ENCODE results near the gene CNIH3. TPM values are rescaled to one million over a fixed set of nuclear protein-coding genes. Genes with fewer than 3 reads are reported as not detected.

Gene CNIH3
- total and polyA plus RNA-seq, 10 of the 15 experiments (the other 5 are each of a cell fraction or from before 2014, with no cell fraction given): 0.77 to 5.8 (median 1.8) TPM

DNA sequence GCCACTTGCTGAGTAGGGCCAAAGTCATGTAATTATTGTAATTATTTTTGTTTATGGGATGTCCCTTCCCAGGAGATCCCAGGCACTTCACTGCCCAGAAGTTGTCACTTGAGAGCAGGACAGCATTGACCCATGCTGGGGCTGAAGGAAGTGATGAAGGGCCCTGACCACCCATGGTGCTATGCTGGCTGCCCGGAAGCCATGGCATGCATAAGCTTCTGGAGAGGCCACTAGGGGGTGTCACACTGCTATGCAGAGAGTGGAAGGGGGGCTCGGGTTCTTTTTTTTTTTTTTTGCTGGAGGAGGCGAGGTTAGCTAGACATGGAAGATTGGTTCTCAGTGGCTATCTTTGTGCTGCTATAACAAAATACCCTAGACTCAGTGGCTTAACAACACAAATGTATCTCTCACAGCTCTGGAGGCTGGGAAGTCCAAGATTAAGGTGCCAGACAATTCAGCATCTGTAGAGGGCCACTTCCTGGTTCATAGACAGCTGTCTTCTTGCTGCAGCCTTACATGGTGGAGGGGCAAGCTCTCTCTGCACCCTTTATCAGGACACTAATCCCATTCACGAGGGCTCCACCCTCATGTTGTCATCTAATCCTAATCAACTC lies 84.9 kb downstream of the CNIH3 start:
- SMC1A ChIA-PET (ENCODE audit: uncharacterized antibody, unreplicated experiment): interaction anchor here (0.6 to 7.5 kb wide), 23 partner anchors 8 to 222 kb away, joined by 3 to 96 read pairs (median 4); no protein-coding TSS in a partner anchor
- intact Hi-C loops (cut with micrococcal nuclease; ENCODE audit: unreplicated experiment): loop anchor here (1.0 kb wide), 1 partner anchor 150 kb away; no protein-coding TSS in a partner anchor
- RAD21 ChIA-PET (ENCODE audit: unreplicated experiment): interaction anchor here (0.7 to 4.1 kb wide), 10 partner anchors 22 to 1003 kb away, joined by 3 to 61 read pairs (median 4); no protein-coding TSS in a partner anchor
- POLR2A ChIA-PET: no interaction called here
- no peaks in the 10 kb centered on the region for H3K27me3 ChIP-seq (replicated peaks in 1 of 2; ENCODE audit: control insufficient read depth in 2 of 2, insufficient read depth in 2 of 2, low read length in 1 of 2)
- H3K4me3 ChIP-seq: no peak overlapping the region
- FAIRE-seq (no peak), ATAC-seq (peak; percentile 89), DNase-seq (ENCODE audit: low read depth, low spot score) (peak; percentile 9)
- no peak overlapping the region for H3K4me2 ChIP-seq (ENCODE audit: control insufficient read depth, insufficient read depth)
- H3K36me3 ChIP-seq (ENCODE audit: control insufficient read depth in 2 of 2, insufficient read depth in 2 of 2, low read length in 1 of 2): no peaks in the 10 kb centered on the region
- H3K79me2 ChIP-seq (ENCODE audit: control insufficient read depth, insufficient read depth, low read length): no peaks in the 10 kb centered on the region
- no peaks in the 10 kb centered on the region; the same call in 2 of the 3 replicates for H3K9me3 ChIP-seq (replicated peaks; ENCODE audit: control insufficient read depth, insufficient read depth, low read length)
- BruUV-seq (replicated peaks): no TSS peak
- 14% methylated on average over 4 of the region's 4 CpGs for WGBS (ENCODE audit: insufficient coverage, insufficient replicate concordance, low lambda C conversion rate, missing lambda C conversion rate)
- H3K9ac ChIP-seq (ENCODE audit: control insufficient read depth, insufficient read depth, low read length): no peak overlapping the region
- no peak overlapping the region for H3K27ac ChIP-seq (ENCODE audit: control insufficient read depth, insufficient read depth)
- H4K20me1 ChIP-seq (ENCODE audit: control insufficient read depth, insufficient read depth): no peaks in the 10 kb centered on the region
- no peaks in the 10 kb centered on the region for H3K4me1 ChIP-seq (ENCODE audit: control insufficient read depth, insufficient read depth, low read length)
- CTCF ChIA-PET: interaction anchor here (0.7 to 5.8 kb wide), 30 partner anchors 8 to 221 kb away, joined by 3 to 107 read pairs (median 4); no protein-coding TSS in a partner anchor
- peak overlapping the region; percentile 51 for H2AFZ ChIP-seq (ENCODE audit: control insufficient read depth, low read depth, low read length)
- in situ Hi-C loops (cut with MboI): no loop called here
- TF ChIP-seq BHLHE40 (IDR thresholded peaks at IDR 0.05; ENCODE audit: borderline replicate concordance in 1 of 2, low read depth in 2 of 2, low read length in 1 of 2): no peak
- no peak for TF ChIP-seq ASH2L (IDR thresholded peaks at IDR 0.05; ENCODE audit: borderline replicate concordance, low read depth)
- no peak for TF ChIP-seq EED (IDR thresholded peaks at IDR 0.05; ENCODE audit: low read depth)
- TF ChIP-seq, protein P1, sequence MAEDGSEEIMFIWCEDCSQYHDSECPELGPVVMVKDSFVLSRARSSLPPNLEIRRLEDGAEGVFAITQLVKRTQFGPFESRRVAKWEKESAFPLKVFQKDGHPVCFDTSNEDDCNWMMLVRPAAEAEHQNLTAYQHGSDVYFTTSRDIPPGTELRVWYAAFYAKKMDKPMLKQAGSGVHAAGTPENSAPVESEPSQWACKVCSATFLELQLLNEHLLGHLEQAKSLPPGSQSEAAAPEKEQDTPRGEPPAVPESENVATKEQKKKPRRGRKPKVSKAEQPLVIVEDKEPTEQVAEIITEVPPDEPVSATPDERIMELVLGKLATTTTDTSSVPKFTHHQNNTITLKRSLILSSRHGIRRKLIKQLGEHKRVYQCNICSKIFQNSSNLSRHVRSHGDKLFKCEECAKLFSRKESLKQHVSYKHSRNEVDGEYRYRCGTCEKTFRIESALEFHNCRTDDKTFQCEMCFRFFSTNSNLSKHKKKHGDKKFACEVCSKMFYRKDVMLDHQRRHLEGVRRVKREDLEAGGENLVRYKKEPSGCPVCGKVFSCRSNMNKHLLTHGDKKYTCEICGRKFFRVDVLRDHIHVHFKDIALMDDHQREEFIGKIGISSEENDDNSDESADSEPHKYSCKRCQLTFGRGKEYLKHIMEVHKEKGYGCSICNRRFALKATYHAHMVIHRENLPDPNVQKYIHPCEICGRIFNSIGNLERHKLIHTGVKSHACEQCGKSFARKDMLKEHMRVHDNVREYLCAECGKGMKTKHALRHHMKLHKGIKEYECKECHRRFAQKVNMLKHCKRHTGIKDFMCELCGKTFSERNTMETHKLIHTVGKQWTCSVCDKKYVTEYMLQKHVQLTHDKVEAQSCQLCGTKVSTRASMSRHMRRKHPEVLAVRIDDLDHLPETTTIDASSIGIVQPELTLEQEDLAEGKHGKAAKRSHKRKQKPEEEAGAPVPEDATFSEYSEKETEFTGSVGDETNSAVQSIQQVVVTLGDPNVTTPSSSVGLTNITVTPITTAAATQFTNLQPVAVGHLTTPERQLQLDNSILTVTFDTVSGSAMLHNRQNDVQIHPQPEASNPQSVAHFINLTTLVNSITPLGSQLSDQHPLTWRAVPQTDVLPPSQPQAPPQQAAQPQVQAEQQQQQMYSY (CRISPR knock-in tag; IDR thresholded peaks at IDR 0.05): no peak
- TF ChIP-seq POU2F2 (IDR thresholded peaks at IDR 0.05; ENCODE audit: borderline replicate concordance, low read depth, low read length): peak; percentile 47; the same call in 1 of the 3 replicates
- TF ChIP-seq, protein P2, sequence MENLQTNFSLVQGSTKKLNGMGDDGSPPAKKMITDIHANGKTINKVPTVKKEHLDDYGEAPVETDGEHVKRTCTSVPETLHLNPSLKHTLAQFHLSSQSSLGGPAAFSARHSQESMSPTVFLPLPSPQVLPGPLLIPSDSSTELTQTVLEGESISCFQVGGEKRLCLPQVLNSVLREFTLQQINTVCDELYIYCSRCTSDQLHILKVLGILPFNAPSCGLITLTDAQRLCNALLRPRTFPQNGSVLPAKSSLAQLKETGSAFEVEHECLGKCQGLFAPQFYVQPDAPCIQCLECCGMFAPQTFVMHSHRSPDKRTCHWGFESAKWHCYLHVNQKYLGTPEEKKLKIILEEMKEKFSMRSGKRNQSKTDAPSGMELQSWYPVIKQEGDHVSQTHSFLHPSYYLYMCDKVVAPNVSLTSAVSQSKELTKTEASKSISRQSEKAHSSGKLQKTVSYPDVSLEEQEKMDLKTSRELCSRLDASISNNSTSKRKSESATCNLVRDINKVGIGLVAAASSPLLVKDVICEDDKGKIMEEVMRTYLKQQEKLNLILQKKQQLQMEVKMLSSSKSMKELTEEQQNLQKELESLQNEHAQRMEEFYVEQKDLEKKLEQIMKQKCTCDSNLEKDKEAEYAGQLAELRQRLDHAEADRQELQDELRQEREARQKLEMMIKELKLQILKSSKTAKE (IDR thresholded peaks at IDR 0.05; ENCODE audit: low read depth, poor library complexity, severe bottlenecking): no peak
- no peak for TF ChIP-seq NR2C2 (IDR thresholded peaks at IDR 0.05; ENCODE audit: borderline replicate concordance, control insufficient read depth, insufficient read length, low read depth)
- TF ChIP-seq, protein P3, sequence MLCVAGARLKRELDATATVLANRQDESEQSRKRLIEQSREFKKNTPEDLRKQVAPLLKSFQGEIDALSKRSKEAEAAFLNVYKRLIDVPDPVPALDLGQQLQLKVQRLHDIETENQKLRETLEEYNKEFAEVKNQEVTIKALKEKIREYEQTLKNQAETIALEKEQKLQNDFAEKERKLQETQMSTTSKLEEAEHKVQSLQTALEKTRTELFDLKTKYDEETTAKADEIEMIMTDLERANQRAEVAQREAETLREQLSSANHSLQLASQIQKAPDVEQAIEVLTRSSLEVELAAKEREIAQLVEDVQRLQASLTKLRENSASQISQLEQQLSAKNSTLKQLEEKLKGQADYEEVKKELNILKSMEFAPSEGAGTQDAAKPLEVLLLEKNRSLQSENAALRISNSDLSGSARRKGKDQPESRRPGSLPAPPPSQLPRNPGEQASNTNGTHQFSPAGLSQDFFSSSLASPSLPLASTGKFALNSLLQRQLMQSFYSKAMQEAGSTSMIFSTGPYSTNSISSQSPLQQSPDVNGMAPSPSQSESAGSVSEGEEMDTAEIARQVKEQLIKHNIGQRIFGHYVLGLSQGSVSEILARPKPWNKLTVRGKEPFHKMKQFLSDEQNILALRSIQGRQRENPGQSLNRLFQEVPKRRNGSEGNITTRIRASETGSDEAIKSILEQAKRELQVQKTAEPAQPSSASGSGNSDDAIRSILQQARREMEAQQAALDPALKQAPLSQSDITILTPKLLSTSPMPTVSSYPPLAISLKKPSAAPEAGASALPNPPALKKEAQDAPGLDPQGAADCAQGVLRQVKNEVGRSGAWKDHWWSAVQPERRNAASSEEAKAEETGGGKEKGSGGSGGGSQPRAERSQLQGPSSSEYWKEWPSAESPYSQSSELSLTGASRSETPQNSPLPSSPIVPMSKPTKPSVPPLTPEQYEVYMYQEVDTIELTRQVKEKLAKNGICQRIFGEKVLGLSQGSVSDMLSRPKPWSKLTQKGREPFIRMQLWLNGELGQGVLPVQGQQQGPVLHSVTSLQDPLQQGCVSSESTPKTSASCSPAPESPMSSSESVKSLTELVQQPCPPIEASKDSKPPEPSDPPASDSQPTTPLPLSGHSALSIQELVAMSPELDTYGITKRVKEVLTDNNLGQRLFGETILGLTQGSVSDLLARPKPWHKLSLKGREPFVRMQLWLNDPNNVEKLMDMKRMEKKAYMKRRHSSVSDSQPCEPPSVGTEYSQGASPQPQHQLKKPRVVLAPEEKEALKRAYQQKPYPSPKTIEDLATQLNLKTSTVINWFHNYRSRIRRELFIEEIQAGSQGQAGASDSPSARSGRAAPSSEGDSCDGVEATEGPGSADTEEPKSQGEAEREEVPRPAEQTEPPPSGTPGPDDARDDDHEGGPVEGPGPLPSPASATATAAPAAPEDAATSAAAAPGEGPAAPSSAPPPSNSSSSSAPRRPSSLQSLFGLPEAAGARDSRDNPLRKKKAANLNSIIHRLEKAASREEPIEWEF (IDR thresholded peaks at IDR 0.05; ENCODE audit: insufficient replicate concordance, low read depth, low read length): no peak

All from GM12878 (cell line).